ENCODE measurements around the gene FBXL19.

FBXL19 gene

GRCh38 chr16:30966033-30966619 lies 42.8 kb downstream of the FBXL19 start:
- DNase-seq (ENCODE audit: low read depth) = no peak

- no peak for DNase-seq (ENCODE audit: low read depth)
Observed at GRCh38 chr16:30967795-30968194, 44.4 kb downstream of the FBXL19 start.

- DNase-seq (ENCODE audit: low read depth) = no peak
Observed at GRCh38 chr16:30969246-30969842, 46.0 kb downstream of the FBXL19 start.

- DNase-seq (ENCODE audit: low read depth) = no peak
Observed at GRCh38 chr16:30971298-30971697, 47.9 kb downstream of the FBXL19 start.

GRCh38 chr16:30972872-30973271 lies 49.5 kb downstream of the FBXL19 start:
- no peak for DNase-seq (ENCODE audit: low read depth)

- DNase-seq (ENCODE audit: low read depth) = no peak
Observed at GRCh38 chr16:30974348-30974747, 51.0 kb downstream of the FBXL19 start.

- no peak for DNase-seq (ENCODE audit: low read depth)
Observed at GRCh38 chr16:30976486-30976885, 53.1 kb downstream of the FBXL19 start.

GRCh38 chr16:30977502-30977901 lies 54.1 kb downstream of the FBXL19 start:
- no peak for DNase-seq (ENCODE audit: low read depth)

GRCh38 chr16:30979170-30980022 lies 56.0 kb downstream of the FBXL19 start:
- DNase-seq (ENCODE audit: low read depth) = no peak

GRCh38 chr16:30980023-30980371 lies 56.6 kb downstream of the FBXL19 start:
- no peak for DNase-seq (ENCODE audit: low read depth)

- DNase-seq (ENCODE audit: low read depth) = no peak
Observed at GRCh38 chr16:30980434-30980833, 57.1 kb downstream of the FBXL19 start.

GRCh38 chr16:30980959-30981358 lies 57.6 kb downstream of the FBXL19 start:
- DNase-seq (ENCODE audit: low read depth) = no peak

GRCh38 chr16:30982548-30983288 lies 59.3 kb downstream of the FBXL19 start:
- DNase-seq (ENCODE audit: low read depth) = no peak

- no peak for DNase-seq (ENCODE audit: low read depth)
Observed at GRCh38 chr16:30983289-30983889, 60.0 kb downstream of the FBXL19 start.

- DNase-seq (ENCODE audit: low read depth) = no peak
Observed at GRCh38 chr16:30983898-30984610, 60.7 kb downstream of the FBXL19 start.

GRCh38 chr16:30984669-30985400 lies 61.5 kb downstream of the FBXL19 start, which contains the start of gene HSD3B7:
Gene HSD3B7, plus strand, starts transcription at chr16:30985207. Its CDS starts 452 bp downstream, at chr16:30985659.
- no peak for DNase-seq (ENCODE audit: low read depth)

- no peak for DNase-seq (ENCODE audit: low read depth)
Observed at GRCh38 chr16:30985401-30986128, 62.2 kb downstream of the FBXL19 start.

- DNase-seq (ENCODE audit: low read depth) = no peak
Observed at GRCh38 chr16:30986129-30986991, 63.0 kb downstream of the FBXL19 start.

GRCh38 chr16:30987581-30988190 lies 64.3 kb downstream of the FBXL19 start:
- DNase-seq (ENCODE audit: low read depth) = no peak
